ENCODE data around the gene HSPE1.
"Not testable (repeated sequence)": the region's sequence is repeated elsewhere in the genome, so short reads cannot be mapped to it uniquely, and the experiment has no call there.

Gene HSPE1

DNA sequence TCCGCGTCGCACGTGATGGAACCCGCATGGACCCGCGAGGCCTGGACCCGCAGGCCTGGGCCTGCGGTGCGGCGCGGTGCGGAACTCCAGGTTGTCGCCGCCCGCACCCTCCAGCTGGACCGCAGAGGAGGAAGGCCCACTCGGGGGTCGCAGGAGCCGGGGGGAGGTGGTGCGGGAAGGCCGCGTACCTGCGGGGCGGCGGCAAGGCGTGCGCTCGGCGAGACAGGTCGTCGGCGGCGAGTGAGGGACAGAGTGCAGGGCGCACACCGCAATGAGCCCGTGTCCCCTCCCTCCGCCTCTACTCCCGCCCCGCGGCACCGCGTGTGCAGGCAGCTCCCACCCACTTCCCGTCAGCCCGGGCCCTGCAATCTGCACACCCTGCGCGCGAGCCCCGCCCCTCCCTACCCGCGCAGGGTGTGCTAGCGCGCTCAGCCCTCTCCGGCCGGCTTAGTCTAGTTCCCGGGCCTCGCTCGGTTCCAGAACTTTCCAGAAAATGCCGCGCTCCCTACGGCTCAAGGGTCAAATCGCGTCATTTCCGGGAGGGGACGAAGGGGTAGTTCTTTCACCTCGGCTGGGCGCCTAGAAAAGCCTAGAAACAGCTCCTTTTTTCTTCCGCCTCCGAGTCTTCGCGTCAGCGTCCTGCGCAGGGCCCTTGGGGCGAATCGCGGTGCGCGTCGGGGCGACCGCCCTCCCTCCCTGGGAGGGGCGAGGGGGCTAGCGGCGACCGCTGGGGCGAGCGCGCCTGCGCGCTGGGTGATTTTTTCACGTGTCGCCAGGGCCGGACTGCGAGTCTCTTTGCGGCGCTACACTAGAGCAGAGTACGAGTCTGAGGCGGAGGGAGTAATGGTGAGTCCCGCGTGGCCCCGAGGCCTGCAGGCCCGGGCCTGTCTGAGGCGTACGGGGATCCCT, at the start of gene HSPE1, which contains the start of gene HSPD1:
TSS of gene HSPE1 (plus strand) at position 786 of the 909 bp plus-strand sequence. CDS start at position 844, 58 bp downstream.
TSS of gene HSPD1 (minus strand) at position 247 of the 909 bp plus-strand sequence. CDS start 992 bp downstream, outside the sequence.
- DNase-seq (ENCODE audit: low spot score), result peak; percentile 98

DNA sequence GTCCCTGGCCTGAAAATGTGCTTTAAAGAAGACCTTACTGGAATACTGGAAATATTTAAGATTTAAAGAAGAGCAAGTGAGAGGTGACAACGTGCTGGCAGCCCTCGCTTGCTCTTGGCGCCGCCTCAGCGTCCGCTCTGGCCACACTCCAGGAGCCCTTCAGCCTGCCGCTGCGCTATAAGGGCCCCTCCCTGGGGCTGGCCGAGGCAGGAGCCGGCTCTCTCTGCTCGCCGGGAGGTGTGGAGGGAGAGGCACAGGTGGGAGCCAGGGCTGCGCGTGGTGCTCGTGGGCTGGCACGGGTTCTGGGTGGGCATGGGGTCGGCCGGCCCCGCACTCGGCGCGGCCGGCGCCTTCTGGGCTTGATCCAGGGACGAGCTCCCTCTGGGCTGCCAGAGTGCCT, 49.7 kb upstream of the HSPE1 start:
- DNase-seq (ENCODE audit: low spot score), result no peak

DNA sequence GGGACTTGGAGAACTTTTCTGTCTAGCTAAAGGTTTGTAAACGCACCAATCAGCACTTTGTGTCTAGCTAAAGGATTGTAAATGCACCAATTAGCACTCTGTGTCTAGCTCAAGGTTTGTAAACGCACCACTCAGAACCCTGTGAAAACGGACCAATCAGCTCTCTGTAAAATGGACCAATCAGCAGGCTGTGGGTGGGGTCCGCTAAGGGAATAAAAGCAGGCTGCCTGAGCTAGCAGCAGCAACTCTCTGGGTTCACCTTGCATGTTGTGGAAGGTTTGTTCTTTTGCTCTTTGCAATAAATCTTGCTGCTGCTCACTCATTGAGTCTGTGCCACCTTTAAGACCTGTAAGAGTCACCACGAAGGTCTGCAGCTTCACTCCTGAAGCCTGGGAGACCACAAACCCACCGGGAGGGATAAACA, 49.2 kb upstream of the HSPE1 start:
- not testable (repeated sequence) for DNase-seq (ENCODE audit: low spot score)

DNA sequence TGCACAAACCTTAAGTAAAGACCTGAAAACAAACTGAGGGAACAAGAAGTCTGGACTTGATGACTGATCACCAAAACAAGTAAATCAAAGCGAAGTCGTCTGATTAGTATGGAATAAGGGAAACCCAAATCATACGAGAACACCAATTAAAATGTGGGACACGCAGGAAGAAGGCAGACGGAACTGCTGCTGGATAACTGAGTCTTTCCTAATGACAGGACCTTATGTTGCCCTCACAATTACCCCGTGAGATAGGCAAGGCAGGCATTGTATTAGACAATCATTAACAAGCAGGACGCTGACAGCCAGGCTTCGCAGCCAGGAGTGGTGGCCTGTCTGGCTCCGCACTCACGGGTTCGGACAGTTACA, 47.4 kb upstream of the HSPE1 start:
- DNase-seq (ENCODE audit: low spot score), result no peak

DNA sequence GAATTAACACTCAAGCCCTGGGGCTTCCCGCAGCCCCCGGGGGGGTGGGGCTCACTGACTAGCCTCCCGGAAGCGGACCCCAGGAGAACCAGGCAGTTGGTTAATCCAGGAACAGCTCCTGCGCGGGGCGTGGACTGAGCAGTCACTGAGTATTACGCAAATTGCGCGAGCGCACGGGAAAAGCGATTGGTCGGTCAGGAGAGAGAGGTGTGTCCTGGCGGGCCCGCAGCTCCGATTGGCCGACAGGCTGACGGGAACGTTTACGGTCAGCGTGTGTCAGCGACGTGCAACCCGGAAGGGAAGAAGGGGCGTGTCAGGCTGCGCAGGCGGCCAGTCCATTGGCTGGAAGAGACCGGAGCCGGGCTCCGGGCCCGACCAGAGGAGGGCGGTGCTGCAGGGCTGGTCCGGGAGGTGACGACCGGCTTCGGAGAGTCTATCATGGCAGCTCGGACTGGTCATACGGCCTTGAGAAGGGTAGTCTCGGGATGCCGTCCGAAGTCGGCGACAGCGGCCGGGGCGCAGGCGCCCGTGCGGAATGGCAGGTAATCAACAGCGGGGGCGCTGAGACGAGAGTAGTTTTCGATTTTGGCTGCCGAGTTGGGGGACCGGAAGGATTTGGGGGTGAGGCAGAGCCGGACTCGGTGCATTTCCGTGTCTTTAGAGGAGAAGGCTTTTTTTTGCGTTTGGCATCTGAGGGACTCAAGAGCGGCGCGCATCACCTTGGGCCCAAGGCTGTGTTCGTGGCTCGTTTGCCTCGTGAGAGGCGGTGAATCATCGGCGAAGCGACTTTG, 46.9 kb upstream of the HSPE1 start, which contains the start of gene COQ10B:
TSS of gene COQ10B (plus strand) at position 430 of the 791 bp plus-strand sequence. CDS start at position 439, 9 bp downstream.
- peak; percentile 97 for DNase-seq (ENCODE audit: low spot score)

DNA sequence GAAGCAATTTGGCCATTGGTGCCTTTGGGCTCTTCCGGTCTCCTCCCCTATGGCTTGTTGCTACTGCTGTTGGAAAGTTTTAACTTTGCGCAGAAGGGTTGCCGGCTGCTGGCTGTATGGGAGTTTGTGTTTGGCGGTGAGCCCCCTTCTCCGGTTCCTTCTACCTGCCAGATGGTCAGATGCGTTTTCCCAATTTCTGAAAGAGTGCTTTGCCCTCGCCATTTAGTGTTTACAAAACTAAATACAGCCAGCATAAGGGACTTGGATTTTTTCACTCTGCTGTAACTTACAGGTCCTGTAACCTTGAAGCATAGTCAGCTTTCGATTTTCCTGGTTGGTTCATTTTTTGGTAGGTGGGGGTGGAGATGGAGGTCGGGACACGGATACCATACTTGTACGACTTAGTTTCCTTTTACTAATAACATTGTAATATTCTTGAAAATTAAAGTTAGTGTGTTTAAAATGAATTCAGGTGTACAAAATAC, 46.2 kb upstream of the HSPE1 start:
- peak; percentile 83 for DNase-seq (ENCODE audit: low spot score)

DNA sequence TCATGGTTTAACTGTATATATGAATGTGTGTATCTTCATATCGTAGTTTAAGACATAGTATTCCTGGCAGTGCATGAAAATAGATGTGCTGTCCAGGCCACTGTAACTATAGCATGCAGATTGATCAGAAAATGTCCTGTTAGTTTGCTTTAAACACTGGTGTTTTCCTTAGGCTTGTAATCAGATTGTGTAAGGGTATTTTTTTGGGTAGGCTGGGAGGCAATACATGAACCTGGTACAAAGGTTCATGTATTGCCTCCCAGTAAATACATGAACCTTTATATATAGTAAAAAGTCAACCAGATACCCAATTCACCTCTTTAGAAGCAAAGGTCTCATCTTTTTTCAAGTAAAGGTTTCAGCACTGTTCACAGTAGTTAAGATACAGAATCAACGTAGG, 45.3 kb upstream of the HSPE1 start:
- no peak for DNase-seq (ENCODE audit: low spot score)

DNA sequence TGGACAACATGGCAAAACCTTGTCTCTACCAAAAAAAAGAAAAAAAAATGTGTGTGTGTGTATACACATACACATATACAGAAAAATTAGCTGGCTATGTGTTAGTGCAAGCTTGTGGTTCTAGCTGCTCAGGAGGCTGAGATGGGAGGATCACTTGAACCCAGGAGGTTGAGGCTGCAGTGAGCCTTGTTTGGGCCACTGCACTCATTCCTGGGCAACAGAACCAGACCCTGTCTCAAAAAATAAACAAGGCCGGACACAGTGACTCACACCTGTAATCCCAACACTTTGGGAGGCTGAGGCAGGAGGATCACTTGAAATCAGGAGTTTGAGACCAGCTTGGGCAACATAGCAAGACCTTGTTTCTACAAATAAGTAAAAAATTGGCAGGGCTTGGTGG, 44.8 kb upstream of the HSPE1 start:
- DNase-seq (ENCODE audit: low spot score), result no peak

DNA sequence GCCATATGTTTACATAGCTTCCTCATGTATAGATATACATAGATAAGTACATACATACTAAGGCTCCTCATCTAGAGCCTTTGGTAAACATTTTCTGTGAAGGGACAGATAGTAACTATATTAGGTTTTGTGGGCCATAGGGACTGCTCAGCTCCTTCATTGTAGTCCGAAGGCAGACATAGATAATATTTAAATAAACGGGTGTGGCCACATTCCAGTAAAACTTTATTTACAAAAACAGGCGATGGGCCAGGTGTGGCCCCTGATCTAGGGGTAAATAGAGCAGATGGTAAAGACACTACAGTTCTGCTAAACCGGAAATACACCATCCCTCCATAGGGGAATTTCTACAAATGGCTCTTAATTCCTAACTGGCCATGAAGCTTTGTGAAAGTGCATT, 39.5 kb upstream of the HSPE1 start:
- no peak for DNase-seq (ENCODE audit: low spot score)

DNA sequence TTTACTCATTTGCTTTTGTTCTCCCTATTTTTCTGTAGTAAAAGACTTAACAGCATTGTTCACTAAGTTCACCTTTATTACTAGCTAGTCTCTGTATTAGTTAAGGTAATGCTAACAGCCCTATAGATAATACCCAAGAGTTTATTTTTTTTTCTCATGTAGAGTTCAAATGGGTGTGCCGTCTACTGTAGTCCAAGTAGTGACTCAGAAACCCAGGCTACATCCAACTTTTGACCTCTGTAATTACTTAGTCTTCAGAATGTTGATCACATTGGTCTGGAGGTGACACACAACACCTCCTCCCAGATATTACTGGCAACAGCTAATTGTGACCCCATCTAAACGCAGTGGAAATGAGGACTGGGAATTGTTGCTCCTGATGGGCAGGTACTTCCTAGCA, 39.1 kb upstream of the HSPE1 start:
- no peak for DNase-seq (ENCODE audit: low spot score)

DNA sequence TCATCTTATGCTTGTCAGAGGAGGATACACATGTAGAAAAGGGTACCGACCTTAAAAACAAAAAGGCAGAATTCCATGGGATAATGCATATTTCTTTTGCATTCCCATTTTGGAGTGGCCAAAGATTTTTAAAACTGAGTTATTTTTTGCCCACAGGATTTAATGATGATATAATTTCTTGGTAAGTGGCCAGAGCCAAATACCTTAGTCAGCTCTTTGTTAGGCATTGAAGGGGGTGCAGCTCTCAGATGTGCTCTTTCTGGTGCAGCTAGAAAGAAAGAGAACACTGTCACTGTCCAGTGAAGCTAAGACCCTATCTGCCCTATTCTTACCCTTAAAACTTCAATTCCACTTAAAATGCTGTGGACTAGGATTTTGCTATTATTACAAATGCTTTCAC, 36.0 kb upstream of the HSPE1 start:
- DNase-seq (ENCODE audit: low spot score), result no peak

DNA sequence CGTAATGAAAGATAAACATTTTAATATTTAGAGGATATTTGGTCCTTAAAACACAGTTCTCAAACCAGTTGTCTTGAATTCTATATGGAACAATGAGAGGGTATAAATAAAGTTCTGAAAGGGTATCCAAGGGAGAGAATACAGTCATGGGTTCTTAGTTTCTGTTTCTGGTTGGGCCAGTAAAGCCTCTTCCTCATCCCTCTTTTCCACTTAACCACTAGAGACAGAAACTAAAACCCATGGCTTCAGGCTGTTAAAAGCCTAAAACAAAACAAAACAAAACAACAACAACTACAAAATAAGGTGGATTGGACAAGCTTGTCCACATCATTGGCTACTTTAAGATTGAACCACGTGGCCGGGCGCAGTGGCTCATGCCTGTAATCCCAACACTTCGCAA, 28.0 kb upstream of the HSPE1 start:
- no peak for DNase-seq (ENCODE audit: low spot score)

DNA sequence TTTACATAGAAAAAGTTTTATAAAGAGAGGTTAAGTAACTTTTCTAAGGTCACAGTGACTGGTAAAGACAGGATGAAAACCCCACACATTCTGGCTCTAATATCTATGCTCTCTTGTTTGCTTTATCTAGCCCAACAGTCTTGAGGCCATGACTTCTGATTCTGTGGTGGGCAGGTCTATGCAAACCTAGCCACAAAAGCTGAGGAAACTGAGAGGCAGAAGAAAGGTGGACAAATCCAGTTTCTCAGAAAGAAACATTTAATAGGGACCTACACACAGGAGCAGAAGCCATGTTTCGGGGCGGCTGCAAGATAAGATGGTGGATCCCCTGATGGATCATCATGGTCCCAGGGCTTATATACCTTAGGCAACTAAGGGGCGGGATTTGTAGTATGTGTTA, 22.4 kb upstream of the HSPE1 start:
- no peak for DNase-seq (ENCODE audit: low spot score)

DNA sequence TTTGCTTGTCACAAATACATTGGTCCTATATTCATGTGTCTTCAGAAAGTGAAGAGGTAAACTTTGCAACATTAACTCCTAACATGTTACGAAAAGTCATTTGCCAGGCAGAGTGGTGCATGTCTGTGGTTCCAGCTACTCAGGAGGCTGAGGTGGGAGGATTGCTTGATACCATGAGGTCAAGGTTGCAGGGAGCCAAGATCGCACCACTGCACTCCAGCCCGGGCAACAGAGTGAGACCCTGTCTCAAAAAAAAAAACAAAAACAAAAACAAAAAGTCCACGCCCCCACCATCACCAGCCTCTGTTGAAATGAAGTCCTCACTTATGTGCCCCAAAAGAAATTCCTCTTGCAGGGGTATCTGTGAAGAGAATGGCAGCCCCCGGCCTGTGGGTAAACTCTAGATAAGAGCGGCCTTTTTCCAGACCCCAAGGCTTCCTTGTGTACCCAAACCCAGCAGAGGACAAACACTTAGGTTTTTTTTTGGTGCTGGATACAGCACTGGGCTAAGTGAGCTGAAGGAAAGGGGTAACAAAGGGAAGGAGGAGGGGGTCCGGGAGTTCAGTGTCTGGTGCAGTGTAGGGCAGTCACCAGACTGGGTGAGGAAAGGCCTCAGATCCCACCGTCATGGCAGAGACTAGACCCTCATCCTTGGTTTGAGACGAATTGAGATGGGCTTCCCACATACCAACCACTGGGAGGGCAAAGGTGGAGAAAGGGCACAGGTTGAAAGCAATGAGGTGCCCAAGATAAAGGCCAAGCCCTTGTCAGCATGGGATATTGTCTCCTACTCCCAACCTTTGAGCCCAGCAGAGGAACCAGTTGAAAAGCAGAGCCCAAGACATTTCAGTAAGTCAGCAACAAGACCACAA, 19.8 kb upstream of the HSPE1 start:
- DNase-seq (ENCODE audit: low spot score), result no peak

DNA sequence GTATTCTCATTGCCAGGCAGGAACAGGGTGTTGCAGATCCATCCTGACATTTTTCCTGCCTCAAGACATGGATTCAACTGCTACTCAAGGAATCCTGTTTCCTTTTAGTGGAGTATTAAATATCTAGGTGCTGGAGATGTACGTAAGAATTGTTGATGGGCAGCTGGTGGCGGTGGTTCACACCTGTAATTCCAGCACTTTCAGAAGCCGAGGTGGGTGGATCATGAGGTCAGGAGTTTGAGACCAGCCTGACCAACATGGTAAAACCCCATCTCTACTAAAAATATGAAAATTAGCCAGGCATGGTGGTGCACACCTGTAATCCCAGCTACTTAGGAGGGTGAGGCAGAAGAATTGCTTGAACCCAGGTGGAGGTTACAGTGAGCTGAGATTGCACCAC, 15.9 kb upstream of the HSPE1 start:
- DNase-seq (ENCODE audit: low spot score), result not testable (repeated sequence)

DNA sequence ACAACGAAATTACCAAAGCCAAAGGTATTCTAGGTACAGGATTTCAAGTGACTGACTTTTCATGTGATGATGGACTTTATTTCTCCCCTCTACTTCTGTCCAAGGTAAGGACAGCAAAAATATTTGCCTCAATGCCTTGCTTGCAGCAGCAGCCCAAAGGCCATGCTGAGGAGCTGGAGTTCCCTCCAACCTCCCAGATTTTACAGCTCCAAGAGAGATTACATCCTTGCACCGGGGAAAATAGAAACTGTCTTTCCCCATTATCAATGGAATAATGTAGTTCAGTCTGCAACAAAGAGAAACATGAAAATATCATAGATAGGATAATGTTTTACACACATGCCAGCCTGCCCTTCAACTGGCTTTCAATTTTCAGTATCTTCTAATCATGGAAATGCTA, 14.0 kb upstream of the HSPE1 start:
- DNase-seq (ENCODE audit: low spot score), result no peak

DNA sequence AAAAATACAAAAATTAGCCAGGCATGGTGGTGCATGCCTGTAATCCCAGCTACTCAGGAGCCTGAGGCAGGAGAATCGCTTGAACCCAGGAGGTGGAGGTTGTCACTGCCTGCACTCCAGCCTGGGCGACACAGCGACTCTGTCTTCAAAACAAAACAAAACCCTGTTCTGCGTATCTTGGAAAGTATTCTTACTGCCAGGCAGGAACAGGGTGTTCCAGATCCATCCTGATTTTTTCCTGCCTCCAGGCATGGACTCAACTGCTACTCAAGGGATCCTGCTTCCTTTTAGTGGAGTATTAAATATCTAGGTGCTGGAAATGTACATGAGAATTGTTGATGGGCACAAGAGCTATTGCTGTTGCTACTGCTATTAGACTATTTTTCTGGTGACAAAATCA, 12.8 kb upstream of the HSPE1 start:
- DNase-seq (ENCODE audit: low spot score), result no peak

DNA sequence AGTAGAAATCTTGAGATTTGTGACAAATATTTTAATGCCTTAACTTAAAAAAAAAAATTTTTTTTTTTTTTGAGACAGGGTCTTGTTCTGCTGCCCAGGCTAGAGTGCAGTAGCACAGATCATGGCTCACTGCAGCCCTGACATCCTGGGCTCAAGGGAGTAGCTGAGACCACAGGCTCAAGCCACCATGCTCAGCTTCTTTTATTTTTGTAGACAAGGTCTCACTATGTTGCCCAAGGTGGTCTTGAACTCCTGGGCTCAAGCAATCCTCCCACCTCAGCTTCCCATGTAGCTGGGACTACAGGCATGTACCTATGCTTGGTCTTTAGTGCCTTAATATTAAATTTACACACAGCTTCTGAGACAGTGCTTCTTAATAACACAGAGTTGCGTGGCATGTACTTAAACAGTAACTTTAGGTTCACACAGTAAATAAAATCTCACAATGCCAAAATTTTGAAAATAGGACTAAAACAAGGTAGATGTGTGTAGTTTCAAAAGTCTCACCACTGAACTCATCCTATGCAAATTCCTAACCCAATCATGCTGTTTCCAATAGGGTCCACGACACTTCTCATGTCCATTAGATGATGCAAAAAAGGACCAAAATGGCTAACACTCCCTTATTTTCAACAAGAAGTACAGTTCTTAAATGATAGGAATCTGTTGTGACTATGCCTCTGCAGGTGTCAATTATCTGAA, 4.6 kb upstream of the HSPE1 start:
- DNase-seq (ENCODE audit: low spot score), result no peak

DNA sequence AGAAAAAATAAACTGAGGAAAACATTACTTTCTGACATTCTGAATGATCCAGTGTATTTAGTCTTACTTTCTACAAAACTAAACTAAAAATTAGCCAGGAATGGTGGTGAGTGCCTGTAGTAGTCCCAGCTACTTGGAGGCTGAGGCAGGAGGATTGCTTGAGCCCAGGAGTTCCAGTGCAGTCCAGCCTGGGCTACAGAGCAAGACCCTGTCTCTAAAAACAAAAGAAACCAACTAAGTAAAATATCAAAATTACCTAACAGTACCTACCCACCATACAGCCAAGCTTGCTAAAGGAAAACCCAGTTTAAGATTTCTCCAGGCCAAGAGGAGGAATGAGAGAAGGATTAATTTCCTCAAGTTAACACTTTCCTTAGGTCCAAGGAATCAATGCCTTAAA, 3.5 kb upstream of the HSPE1 start:
- no peak for DNase-seq (ENCODE audit: low spot score)

DNA sequence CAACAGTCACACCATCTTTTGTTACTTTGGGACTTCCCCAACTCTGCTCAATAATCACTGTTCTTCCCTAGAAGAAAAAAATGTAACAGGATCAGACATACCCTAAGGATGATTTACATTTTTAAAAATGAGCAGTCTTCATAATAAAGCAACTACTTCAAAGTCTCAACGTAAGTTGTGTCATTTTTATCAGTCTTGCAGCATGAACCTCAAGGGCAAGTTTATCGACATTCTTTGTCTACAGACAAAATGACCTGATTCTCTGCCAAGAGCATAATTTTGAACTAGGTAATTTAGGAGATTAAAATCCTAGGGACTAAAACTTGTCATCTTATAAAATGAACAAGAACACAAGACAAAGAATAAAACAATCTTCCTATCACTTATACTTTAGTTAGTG, 2.9 kb upstream of the HSPE1 start:
- DNase-seq (ENCODE audit: low spot score), result no peak

Measured in AG08396 (cell line).